H7 (cell line): ENCODE data around the gene IGSF22. TPM values are rescaled to one million over a fixed set of nuclear protein-coding genes. Genes with fewer than 3 reads are reported as not detected.
"Not testable (repeated sequence)": the region's sequence is repeated elsewhere in the genome, so short reads cannot be mapped to it uniquely, and the experiment has no call there.

ENCODE experiments used
- DNase-seq: peaks from one replicate; pipeline ENCODE4 v3.0.0; 2012
- H3K27me3 ChIP-seq: 2 replicates; pipeline ENCODE4 v1.6.0; 2011; ENCODE audit warnings: mild to moderate bottlenecking, low read length; ENCODE audit not compliant: control insufficient read depth, insufficient read depth
- H3K36me3 ChIP-seq: replicated peaks from 2 replicates; pipeline ENCODE4 v1.5.1; 2011; ENCODE audit warnings: low read length; ENCODE audit not compliant: control insufficient read depth, insufficient read depth
- H3K4me3 ChIP-seq: 2 replicates; pipeline ENCODE4 v1.5.1; 2011; ENCODE audit warnings: low read depth, mild to moderate bottlenecking, control low read depth, low read length, moderate library complexity; ENCODE audit not compliant: insufficient read depth
- total RNA-seq: library from RNA; depleted of rRNA; stranded (reverse); fragments of >200 nt; shearing (Covaris generic); gene quantifications from 2 replicates; pipeline ENCODE4 v1.2.3, GENCODE V29; 2014

The IGSF22 gene
- total RNA-seq, 1 experiment from 2014 or later: 0.76 TPM

DNA sequence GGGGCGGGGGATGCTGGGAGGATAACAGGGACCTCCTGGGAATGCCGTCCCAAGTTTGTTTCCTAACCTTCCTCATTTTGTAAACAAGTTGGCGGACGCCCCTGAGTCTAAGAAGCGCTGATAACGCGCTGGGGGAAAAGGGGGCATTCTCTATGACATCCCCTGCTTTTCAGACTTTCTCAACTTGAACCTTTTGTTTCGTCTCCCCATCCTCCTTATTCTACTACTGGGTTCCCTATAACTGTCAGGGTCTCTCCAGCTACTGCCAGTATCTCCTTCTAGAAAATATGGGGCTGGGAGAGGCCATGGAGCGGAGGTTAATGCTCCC, 26.8 kb downstream of the IGSF22 start:
- H3K27me3 ChIP-seq: peaks cover 27% of the 10 kb centered on the region; the same call in 1 of the 2 replicates
- no peaks in the 10 kb centered on the region for H3K36me3 ChIP-seq
- DNase-seq: no peak
- H3K4me3 ChIP-seq: peak overlapping the region; percentile 39

DNA sequence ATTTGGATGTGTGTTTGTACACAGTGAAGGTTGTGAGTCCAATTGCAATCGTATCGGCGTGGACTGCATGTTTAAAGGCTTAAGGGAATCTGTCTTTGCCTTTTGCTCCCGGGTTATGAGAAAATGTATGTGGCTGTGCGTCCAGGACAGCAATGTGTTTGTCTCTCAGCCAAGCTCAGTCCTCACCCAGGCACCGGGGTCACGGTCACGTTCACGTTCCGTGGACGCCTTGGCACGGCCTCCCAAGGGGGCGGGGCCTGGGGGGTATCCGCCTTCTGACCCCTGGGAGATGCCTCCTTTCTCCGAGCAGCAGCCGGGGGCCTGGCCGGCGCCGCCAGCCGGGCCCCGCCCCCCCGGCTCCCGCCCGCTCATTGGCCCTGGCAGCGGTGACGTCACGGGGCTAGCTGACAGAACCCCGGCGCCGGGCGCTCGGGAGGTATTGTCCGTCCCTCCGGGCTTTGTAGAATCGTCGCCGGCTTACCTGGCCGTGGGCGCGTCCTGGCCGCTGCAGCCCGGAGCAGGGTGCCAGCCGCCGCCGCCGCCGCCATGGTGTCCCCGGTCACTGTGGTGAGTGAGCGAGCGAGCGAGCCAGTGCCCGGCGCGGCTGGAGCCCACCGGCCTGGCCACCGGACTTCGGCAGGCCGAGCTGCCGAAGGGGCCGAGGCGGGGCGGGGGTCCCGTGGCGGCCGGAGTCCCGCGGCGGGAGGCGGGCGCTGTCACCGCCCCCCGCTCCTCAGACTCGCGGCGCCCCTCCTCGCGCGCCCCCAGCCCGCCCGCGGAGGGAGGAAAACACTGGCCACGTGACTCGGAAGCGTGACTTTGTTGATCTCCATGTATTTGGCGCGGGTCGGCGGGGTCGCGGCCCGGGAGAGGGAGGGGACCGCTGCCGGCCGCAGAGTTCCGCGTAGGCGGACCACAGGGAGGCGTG, 27.4 kb downstream of the IGSF22 start, which contains the start of gene TMEM86A:
Gene TMEM86A (plus strand): TSS at position 439 of the 928 bp plus-strand sequence. CDS start 108 bp downstream, at position 547.
- DNase-seq: peak; percentile 99

DNA sequence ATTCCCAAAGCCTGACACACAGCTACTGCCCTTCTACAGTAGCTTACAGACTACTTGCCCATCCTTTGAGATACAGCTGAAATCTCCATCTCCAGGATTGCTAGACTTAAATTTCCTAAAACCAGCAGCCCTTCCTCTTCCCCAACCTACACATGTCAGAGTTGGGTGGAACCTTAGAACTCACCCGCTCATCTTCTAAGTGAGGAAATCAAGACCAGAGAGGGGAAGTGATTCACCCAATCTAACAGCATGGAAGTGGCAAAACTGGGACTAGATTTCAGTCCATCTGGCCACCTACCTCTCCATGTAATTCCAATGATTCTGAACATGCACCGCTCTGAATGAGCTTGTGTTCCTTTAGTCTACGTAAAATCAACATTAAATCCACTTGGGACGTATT, 28.4 kb downstream of the IGSF22 start:
- no peaks in the 10 kb centered on the region for H3K36me3 ChIP-seq
- no peak for DNase-seq
- H3K4me3 ChIP-seq: no peak overlapping the region
- H3K27me3 ChIP-seq: peaks cover 24% of the 10 kb centered on the region; the same call in 1 of the 2 replicates

More for the DNA sequence above, 27.4 kb downstream of the IGSF22 start, which contains the start of gene TMEM86A:
- peaks cover 27% of the 10 kb centered on the region; the same call in 1 of the 2 replicates for H3K27me3 ChIP-seq
- no peaks in the 10 kb centered on the region for H3K36me3 ChIP-seq
- H3K4me3 ChIP-seq: peak within 1 kb of the TSS; percentile 52

DNA sequence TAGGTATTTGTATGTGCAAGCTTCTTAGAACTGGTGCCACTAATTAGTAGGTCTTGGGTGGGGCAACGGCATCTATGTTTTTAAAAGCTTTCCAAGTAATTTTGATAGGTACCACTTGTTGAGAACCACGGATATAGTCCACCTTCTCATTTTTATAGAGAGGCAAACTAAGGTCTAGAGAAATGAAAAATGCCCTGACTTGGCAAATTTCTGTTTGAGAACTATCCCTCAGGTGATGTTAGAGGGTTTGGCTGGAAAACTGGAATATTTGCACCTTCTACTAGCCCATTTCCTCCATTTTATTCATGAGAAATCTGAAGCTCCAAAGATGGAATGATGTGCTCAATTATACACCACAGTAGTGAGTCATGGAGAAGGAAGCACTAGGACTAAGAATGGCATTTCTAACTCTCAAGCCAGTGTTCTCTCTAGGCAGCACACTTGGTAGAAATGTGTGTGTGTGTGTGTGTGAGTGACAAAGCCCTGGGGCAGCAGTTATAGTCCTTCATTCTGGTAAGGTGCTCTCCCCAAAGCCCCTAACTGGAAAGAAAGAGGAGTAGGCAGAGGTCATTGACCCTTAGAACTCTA, 29.3 kb downstream of the IGSF22 start:
- no peak for DNase-seq
- Histone ChIP-seq H3K4me3 (no peak overlapping the region), H3K27me3 (peaks cover 24% of the 10 kb centered on the region; the same call in 1 of the 2 replicates), H3K36me3 (no peaks in the 10 kb centered on the region)

DNA sequence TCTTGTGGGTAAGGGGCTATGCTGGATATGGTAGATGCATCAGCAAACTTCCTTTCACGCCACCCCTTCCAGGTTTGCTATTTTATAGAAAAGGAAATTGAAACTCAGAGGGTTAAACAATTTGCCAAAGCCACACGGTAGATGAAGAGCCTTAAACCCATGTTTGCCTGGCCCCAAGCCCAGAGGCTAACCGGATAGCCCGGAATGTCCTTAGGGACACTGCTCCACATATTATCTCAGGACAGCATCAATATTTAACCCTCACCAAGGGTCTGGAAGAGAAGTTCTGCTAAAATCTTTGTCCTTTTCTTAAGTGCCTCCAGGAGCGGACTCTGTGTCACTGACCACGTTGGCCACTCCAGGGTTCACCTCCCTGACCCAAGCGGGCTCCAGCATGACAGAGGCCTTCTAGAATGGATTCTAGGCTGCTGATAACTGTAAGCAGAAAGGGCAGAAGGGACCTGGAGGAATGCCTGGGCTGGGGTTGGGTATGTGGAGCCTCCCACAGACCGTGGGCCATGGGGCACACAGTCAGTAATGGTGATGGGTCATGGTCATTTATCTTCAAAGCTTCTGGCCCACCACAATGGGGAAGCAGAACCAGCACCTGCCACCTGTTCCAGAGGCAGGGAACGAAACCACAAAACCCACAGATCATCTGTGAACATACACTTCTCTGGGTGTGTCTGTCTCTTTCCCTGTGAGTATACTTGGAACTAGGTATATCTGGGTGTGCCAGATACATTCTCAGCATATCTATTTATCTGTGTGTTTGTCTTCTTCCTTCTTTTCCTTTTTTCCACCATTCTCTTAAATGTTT, 32.8 kb downstream of the IGSF22 start:
- Histone ChIP-seq H3K36me3 (no peaks in the 10 kb centered on the region), H3K4me3 (no peak overlapping the region), H3K27me3 (peaks cover 10% of the 10 kb centered on the region; the same call in 1 of the 2 replicates)
- DNase-seq: no peak

DNA sequence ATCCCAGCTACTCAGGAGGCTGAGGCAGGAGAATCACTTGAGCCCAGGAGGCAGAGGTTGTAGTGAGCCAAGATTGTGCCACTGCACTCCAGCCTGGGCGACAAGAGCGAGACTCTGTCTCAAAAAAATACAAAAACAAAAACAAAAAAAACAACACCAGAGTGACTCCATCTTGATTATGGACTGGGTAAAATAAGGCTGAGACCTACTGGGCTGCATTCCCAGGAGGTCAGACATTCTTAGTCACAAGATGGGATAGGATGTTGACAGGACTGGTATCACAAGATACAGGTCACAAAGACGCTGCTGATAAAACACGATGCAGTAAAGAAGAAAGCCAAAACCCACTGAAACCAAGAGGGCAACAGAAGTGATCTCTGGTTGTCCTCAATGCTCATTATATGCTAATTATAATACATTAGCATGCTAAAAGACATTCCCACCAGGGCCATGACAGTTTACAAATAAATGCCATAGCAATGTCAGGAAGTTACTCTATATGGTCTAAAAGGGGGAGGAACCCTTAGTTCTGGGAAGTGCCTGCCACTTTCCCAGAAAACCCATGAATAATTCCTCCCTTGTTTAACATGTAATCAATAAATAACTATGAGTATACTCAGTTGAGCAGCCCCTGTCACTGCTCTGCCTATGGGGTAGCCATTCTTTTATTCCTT, 34.4 kb downstream of the IGSF22 start:
- not testable (repeated sequence) for DNase-seq

DNA sequence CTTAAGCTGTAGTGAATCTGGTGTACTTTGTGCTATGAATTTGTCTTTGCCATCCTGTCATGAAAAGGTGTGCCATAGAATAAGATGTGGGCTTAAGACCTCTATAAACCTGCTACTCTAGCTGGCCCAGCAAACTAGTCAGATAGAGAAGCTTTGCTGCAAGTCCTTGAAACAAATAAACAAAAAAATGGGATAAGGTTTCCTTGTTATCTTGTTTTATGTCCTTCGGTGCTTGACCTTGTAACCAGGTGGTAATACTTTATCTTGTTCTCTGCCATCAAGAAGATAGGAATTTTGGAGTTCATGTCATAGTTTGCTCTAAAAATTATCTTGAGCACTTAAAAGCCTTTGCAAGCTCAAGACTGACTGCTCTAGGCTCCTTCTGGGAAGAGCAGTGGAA, 41.7 kb downstream of the IGSF22 start:
- no peak overlapping the region for H3K4me3 ChIP-seq
- no peaks in the 10 kb centered on the region for H3K27me3 ChIP-seq
- DNase-seq: no peak
- no peaks in the 10 kb centered on the region for H3K36me3 ChIP-seq

More for the DNA sequence above, 34.4 kb downstream of the IGSF22 start:
- not testable (repeated sequence) for H3K27me3 ChIP-seq, H3K36me3 ChIP-seq, H3K4me3 ChIP-seq

DNA sequence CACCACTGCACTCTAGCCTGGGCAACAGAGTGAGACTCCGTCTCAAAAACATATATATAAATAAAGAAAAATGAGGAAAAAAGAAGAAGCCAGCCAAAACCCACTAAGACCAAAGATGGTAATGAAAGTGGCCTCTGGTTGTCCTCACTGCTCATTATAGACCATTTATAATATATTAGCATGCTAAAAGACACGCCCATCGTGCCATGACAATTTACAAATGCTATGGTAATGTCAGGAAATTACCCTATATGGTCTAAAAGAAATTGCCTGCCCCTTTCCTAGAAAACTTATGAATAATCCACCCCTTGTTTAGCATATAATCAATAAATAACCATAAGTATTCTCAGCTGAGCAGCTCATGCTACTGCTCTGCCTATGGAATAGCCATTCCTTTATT, 43.5 kb downstream of the IGSF22 start:
- DNase-seq: no peak
- no peaks in the 10 kb centered on the region for H3K36me3 ChIP-seq
- H3K4me3 ChIP-seq: no peak overlapping the region
- no peaks in the 10 kb centered on the region for H3K27me3 ChIP-seq

DNA sequence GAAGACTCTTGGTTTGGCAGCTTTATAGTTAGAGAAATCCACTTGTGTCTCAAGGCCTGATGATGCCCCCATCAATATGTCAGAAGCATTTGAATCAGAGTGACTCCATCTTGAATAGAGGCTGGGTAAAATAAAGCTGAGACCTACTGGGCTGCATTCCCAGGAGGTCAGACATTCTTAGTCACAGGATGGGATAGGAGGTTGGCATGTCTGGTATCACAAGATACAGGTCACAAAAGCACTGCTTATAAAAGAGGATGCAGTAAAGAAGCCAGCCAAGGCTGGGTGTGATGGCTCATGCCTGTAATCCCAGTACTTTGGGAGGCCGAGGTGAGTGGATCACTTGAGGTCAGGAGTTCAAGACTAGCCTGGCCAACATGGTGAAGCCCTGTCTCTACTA, 44.0 kb downstream of the IGSF22 start:
- H3K27me3 ChIP-seq, H3K36me3 ChIP-seq, DNase-seq, H3K4me3 ChIP-seq: not testable (repeated sequence)

DNA sequence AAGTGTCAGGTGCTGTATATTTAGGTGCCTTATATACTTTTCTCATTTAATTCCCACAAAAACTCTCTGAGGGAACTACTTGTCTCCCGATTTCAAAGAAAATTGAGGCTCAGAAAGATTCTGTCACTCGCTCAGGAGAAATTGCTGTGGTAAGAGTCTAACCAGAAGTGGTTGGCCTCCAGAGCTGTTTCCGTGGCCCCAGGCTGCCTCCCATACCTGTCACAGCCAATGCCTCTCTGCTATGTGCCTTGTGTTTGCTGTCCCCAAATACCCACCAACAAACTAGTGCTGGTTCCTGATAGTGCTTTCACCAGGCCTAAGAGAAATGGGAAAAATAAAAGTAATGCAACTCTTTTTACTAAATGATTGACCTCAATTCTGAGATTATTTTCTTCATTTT, 48.4 kb downstream of the IGSF22 start:
- Histone ChIP-seq H3K36me3 (no peaks in the 10 kb centered on the region), H3K4me3 (no peak overlapping the region), H3K27me3 (no peaks in the 10 kb centered on the region)
- no peak for DNase-seq

DNA sequence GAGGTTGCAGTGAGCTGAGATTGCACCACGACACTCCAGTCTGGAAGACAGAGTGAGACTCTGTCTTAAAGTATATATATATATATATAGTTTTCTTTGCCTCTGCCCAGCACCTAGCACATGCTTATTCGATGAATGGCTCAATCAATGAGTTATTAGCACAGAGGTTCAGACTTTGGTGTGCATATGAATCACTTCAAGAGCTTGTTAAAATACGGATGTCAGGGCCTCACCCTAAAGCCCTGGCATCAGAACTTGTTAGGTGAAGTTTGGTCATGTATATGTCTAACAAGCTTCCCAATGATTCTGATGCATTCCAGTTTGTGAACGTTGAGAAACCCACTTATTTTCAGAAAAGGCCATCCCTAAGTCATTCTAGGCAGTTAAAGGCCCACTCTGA, 49.2 kb downstream of the IGSF22 start:
- no peaks in the 10 kb centered on the region for H3K27me3 ChIP-seq
- DNase-seq: no peak
- H3K36me3 ChIP-seq: no peaks in the 10 kb centered on the region
- H3K4me3 ChIP-seq: no peak overlapping the region

DNA sequence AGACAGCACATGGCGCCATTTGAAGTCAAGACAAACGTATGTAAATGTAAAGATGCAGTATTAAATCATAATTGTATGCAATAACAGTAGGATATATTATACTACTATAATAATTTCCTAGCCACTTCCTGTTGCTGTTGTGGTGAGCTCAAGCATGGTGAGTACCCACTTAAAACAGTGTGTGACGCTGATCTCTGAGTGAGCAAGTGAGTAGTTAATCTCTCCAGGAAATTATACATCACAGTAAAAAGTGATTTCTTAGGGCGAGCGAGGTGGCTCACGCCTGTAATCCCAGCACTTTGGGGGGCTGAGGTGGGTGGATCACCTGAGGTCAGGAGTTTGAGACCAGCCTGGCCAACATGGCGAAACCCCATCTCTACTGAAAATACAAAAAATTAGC, 53.8 kb downstream of the IGSF22 start:
- not testable (repeated sequence) for H3K4me3 ChIP-seq, H3K27me3 ChIP-seq, H3K36me3 ChIP-seq, DNase-seq

DNA sequence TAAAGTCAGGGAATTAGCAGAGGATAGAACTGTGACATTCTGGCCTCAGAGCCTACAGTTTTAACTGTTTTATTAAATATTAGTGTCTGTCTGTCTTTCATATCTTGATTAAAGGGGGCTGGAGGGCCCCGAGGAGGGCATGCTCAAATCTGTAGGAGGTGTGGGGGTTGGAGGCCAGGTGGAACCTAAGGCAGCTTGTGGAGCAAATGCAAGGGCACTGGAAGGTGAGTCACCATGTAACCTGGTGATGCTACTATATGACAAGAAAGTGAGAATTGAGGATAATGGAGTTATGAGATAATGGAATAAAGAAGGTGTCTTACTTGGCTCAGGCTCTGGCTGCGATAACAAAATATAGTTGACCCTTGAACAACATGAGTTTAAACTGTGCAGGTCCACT, 54.7 kb downstream of the IGSF22 start:
- no peak for DNase-seq
- H3K4me3 ChIP-seq: no peak overlapping the region

DNA sequence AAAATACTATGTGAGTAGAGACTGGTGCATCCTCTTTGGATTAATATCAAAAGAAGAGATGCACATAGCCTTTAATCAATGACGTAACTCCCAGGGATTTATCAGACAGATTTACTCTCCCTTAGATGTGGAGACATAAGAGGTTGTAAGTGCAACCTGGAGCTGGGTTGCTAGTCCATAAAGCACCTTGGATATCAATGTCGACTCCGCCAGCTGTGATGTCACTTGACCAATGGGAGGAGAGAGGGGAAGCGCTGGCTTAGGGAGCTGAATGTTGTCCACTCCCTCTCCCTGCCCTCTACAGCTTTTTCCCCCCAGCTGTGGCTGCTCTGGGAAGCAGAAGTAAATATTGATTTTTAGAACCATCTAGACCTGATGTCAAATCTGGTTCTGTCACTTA, 56.3 kb downstream of the IGSF22 start:
- H3K36me3 ChIP-seq: no peaks in the 10 kb centered on the region
- DNase-seq: peak; percentile 53
- no peak overlapping the region for H3K4me3 ChIP-seq
- H3K27me3 ChIP-seq: no peaks in the 10 kb centered on the region

More for the DNA sequence above, 54.7 kb downstream of the IGSF22 start:
- no peaks in the 10 kb centered on the region for H3K27me3 ChIP-seq
- H3K36me3 ChIP-seq: no peaks in the 10 kb centered on the region
